HEK293 (cell line): ENCODE results near the gene CORO7.
A peak's percentile ranks its signal among the peaks of the same experiment; 100 is the strongest.

Experiments used
- BCL11A ChIP-seq: fragments of 450-650 bp; formaldehyde crosslinking; IDR thresholded peaks from 2 replicates; pipeline ENCODE4 v1.5.1; 2016; ENCODE audit warnings: low read depth, missing biosample characterization, missing genetic modification characterization
- HOXA7 ChIP-seq: sonication (generic); formaldehyde crosslinking; IDR thresholded peaks from 2 replicates; pipeline ENCODE4 v1.8.1; 2022; ENCODE audit warnings: missing genetic modification reagents, borderline replicate concordance
- MYNN ChIP-seq: fragments of 450-650 bp; formaldehyde crosslinking; IDR thresholded peaks from 2 replicates; pipeline ENCODE4 v1.5.1; 2016; ENCODE audit warnings: missing biosample characterization, missing genetic modification characterization, borderline replicate concordance
- OSR2 ChIP-seq: fragments of 450-650 bp; formaldehyde crosslinking; IDR thresholded peaks from 2 replicates; pipeline ENCODE4 v1.5.1; 2016; ENCODE audit warnings: missing biosample characterization, missing genetic modification characterization
- OVOL3 ChIP-seq: fragments of 450-650 bp; formaldehyde crosslinking; IDR thresholded peaks from 2 replicates; pipeline ENCODE4 v1.5.1; 2016; ENCODE audit warnings: missing biosample characterization, missing genetic modification characterization
- REST ChIP-seq: fragments of 450-650 bp; formaldehyde crosslinking; IDR thresholded peaks from 2 replicates; pipeline ENCODE4 v1.5.1; 2016; ENCODE audit warnings: missing biosample characterization, missing genetic modification characterization
- SALL2 ChIP-seq: fragments of 450-650 bp; formaldehyde crosslinking; IDR thresholded peaks from 2 replicates; pipeline ENCODE4 v1.5.0; 2017; ENCODE audit warnings: missing biosample characterization, mild to moderate bottlenecking, missing genetic modification characterization, borderline replicate concordance
- ZBTB7A ChIP-seq: fragments of 450-650 bp; formaldehyde crosslinking; IDR thresholded peaks from 2 replicates; pipeline ENCODE4 v1.5.1; 2016; ENCODE audit warnings: low read depth, missing biosample characterization, missing genetic modification characterization
- ZFP41 ChIP-seq: fragments of 450-650 bp; formaldehyde crosslinking; IDR thresholded peaks from 2 replicates; pipeline ENCODE4 v1.5.1; 2016; ENCODE audit warnings: missing biosample characterization, missing genetic modification characterization, borderline replicate concordance
- ZNF157 ChIP-seq: fragments of 450-650 bp; formaldehyde crosslinking; IDR thresholded peaks from 2 replicates; pipeline ENCODE4 v1.5.1; 2016; ENCODE audit warnings: missing biosample characterization, missing genetic modification characterization
- ZNF184 ChIP-seq: fragments of 450-650 bp; IDR thresholded peaks from 2 replicates; pipeline ENCODE4 v1.5.1; 2018; ENCODE audit warnings: missing biosample characterization, mild to moderate bottlenecking, missing genetic modification characterization
- ZNF2 ChIP-seq: fragments of 450-650 bp; formaldehyde crosslinking; IDR thresholded peaks from 2 replicates; pipeline ENCODE4 v1.5.1; 2016; ENCODE audit warnings: missing biosample characterization, missing genetic modification characterization
- ZNF202 ChIP-seq: fragments of 450-650 bp; formaldehyde crosslinking; IDR thresholded peaks from 2 replicates; pipeline ENCODE4 v1.5.1; 2016; ENCODE audit warnings: missing biosample characterization, missing genetic modification characterization, borderline replicate concordance
- ZNF214 ChIP-seq: fragments of 450-650 bp; formaldehyde crosslinking; IDR thresholded peaks from 2 replicates; pipeline ENCODE4 v1.5.1; 2017; ENCODE audit warnings: missing biosample characterization, mild to moderate bottlenecking, missing genetic modification characterization, borderline replicate concordance
- ZNF266 ChIP-seq: fragments of 450-650 bp; formaldehyde crosslinking; IDR thresholded peaks from 2 replicates; pipeline ENCODE4 v1.5.1; 2016; ENCODE audit warnings: missing biosample characterization, missing genetic modification characterization, low read depth
- ZNF324 ChIP-seq: fragments of 450-650 bp; formaldehyde crosslinking; IDR thresholded peaks from 2 replicates; pipeline ENCODE4 v1.5.1; 2016; ENCODE audit warnings: missing biosample characterization, missing genetic modification characterization
- ZNF341 ChIP-seq: fragments of 450-650 bp; formaldehyde crosslinking; IDR thresholded peaks from 2 replicates; pipeline ENCODE4; 2016; ENCODE audit warnings: low read depth, missing biosample characterization, missing genetic modification characterization
- ZNF394 ChIP-seq: fragments of 450-650 bp; formaldehyde crosslinking; IDR thresholded peaks from 2 replicates; pipeline ENCODE4 v1.5.1; 2016; ENCODE audit warnings: missing biosample characterization, missing genetic modification characterization, mild to moderate bottlenecking, moderate library complexity, borderline replicate concordance
- ZNF473 ChIP-seq: fragments of 450-650 bp; formaldehyde crosslinking; IDR thresholded peaks from 2 replicates; pipeline ENCODE4 v1.5.1; 2017; ENCODE audit warnings: missing biosample characterization, missing genetic modification characterization
- ZNF596 ChIP-seq: fragments of 450-650 bp; IDR thresholded peaks from 2 replicates; pipeline ENCODE4 v1.5.0; 2018; ENCODE audit warnings: missing biosample characterization, mild to moderate bottlenecking, missing genetic modification characterization, moderate library complexity
- ZNF600 ChIP-seq: fragments of 450-650 bp; formaldehyde crosslinking; IDR thresholded peaks from 2 replicates; pipeline ENCODE4 v1.5.1; 2016; ENCODE audit warnings: missing biosample characterization, missing genetic modification characterization
- ZNF654 ChIP-seq: fragments of 450-650 bp; formaldehyde crosslinking; IDR thresholded peaks from 2 replicates; pipeline ENCODE4 v1.5.1; 2016; ENCODE audit warnings: low read depth, missing biosample characterization, missing genetic modification characterization
- ZNF830 ChIP-seq: fragments of 450-650 bp; IDR thresholded peaks from 2 replicates; pipeline ENCODE4 v1.5.0; 2018; ENCODE audit warnings: missing biosample characterization, missing genetic modification characterization, low read depth, mild to moderate bottlenecking, moderate library complexity
- ZXDB ChIP-seq: fragments of 450-650 bp; formaldehyde crosslinking; IDR thresholded peaks from 2 replicates; pipeline ENCODE4 v1.5.1; 2016; ENCODE audit warnings: missing biosample characterization, missing genetic modification characterization
- TF ChIP-seq, protein P1 (sequence below): fragments of 450-650 bp; formaldehyde crosslinking; IDR thresholded peaks from 2 replicates; pipeline ENCODE4 v1.5.1; 2016; ENCODE audit warnings: missing biosample characterization, missing genetic modification characterization
- TF ChIP-seq, protein P2 (sequence below): fragments of 450-650 bp; formaldehyde crosslinking; IDR thresholded peaks from 2 replicates; pipeline ENCODE4 v1.5.1; 2016; ENCODE audit warnings: missing biosample characterization, missing genetic modification characterization
- TF ChIP-seq, protein P3 (sequence below): sonication (generic); formaldehyde crosslinking; IDR thresholded peaks from 2 replicates; pipeline ENCODE4 v1.8.1; 2022; ENCODE audit warnings: mild to moderate bottlenecking, moderate library complexity, missing genetic modification reagents
- TF ChIP-seq, protein P4 (sequence below): fragments of 450-650 bp; formaldehyde crosslinking; IDR thresholded peaks from 2 replicates; pipeline ENCODE4 v1.5.1; 2016; ENCODE audit warnings: missing biosample characterization, missing genetic modification characterization
- TF ChIP-seq, protein P5 (sequence below): fragments of 450-650 bp; formaldehyde crosslinking; IDR thresholded peaks from 2 replicates; pipeline ENCODE4 v1.5.1; 2016; ENCODE audit warnings: missing biosample characterization, missing genetic modification characterization, low read depth

The CORO7 gene

GRCh38 chr16:4350787-4351659 lies 65.4 kb downstream of the CORO7 start, which contains the start of gene PAM16 (continued):
- TF ChIP-seq, protein P1, sequence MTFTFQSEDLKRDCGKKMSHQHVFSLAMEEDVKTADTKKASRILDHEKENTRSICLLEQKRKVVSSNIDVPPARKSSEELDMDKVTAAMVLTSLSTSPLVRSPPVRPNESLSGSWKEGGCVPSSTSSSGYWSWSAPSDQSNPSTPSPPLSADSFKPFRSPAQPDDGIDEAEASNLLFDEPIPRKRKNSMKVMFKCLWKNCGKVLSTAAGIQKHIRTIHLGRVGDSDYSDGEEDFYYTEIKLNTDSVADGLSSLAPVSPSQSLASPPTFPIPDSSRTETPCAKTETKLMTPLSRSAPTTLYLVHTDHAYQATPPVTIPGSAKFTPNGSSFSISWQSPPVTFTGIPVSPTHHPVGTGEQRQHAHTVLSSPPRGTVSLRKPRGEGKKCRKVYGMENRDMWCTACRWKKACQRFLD (tag by site-specific recombination): no peak
- TF ChIP-seq MYNN (tag by site-specific recombination) (no peak), BCL11A (tag by site-specific recombination) (no peak), ZNF394 (tag by site-specific recombination) (no peak), OVOL3 (tag by site-specific recombination) (no peak), OSR2 (tag by site-specific recombination) (no peak), SALL2 (tag by site-specific recombination) (no peak), ZNF324 (no peak), ZXDB (tag by site-specific recombination) (no peak), REST (tag by site-specific recombination) (no peak), ZNF214 (tag by site-specific recombination) (no peak), ZNF184 (tag by site-specific recombination) (no peak), HOXA7 (CRISPR knock-in tag) (no peak), ZNF600 (tag by site-specific recombination) (peak; percentile 75), ZBTB7A (tag by site-specific recombination) (no peak), ZNF202 (tag by site-specific recombination) (no peak), ZNF2 (tag by site-specific recombination) (no peak; the same call in 1 of the 2 replicates), ZFP41 (tag by site-specific recombination) (no peak), ZNF157 (tag by site-specific recombination) (no peak), ZNF596 (tag by site-specific recombination) (peak; percentile 27; the same call in 1 of the 2 replicates), ZNF341 (tag by site-specific recombination) (no peak), ZNF473 (tag by site-specific recombination) (no peak), ZNF266 (no peak), ZNF654 (no peak), ZNF830 (no peak)
- TF ChIP-seq, protein P2, sequence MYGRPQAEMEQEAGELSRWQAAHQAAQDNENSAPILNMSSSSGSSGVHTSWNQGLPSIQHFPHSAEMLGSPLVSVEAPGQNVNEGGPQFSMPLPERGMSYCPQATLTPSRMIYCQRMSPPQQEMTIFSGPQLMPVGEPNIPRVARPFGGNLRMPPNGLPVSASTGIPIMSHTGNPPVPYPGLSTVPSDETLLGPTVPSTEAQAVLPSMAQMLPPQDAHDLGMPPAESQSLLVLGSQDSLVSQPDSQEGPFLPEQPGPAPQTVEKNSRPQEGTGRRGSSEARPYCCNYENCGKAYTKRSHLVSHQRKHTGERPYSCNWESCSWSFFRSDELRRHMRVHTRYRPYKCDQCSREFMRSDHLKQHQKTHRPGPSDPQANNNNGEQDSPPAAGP: no peak; the same call in 1 of the 2 replicates
- TF ChIP-seq, protein P3, sequence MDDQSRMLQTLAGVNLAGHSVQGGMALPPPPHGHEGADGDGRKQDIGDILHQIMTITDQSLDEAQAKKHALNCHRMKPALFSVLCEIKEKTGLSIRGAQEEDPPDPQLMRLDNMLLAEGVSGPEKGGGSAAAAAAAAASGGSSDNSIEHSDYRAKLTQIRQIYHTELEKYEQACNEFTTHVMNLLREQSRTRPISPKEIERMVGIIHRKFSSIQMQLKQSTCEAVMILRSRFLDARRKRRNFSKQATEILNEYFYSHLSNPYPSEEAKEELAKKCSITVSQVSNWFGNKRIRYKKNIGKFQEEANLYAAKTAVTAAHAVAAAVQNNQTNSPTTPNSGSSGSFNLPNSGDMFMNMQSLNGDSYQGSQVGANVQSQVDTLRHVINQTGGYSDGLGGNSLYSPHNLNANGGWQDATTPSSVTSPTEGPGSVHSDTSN (CRISPR knock-in tag): no peak
- TF ChIP-seq, protein P4, sequence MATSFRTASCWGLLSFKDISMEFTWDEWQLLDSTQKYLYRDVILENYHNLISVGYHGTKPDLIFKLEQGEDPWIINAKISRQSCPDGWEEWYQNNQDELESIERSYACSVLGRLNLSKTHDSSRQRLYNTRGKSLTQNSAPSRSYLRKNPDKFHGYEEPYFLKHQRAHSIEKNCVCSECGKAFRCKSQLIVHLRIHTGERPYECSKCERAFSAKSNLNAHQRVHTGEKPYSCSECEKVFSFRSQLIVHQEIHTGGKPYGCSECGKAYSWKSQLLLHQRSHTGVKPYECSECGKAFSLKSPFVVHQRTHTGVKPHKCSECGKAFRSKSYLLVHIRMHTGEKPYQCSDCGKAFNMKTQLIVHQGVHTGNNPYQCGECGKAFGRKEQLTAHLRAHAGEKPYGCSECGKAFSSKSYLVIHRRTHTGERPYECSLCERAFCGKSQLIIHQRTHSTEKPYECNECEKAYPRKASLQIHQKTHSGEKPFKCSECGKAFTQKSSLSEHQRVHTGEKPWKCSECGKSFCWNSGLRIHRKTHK (tag by site-specific recombination): no peak
- TF ChIP-seq, protein P5, sequence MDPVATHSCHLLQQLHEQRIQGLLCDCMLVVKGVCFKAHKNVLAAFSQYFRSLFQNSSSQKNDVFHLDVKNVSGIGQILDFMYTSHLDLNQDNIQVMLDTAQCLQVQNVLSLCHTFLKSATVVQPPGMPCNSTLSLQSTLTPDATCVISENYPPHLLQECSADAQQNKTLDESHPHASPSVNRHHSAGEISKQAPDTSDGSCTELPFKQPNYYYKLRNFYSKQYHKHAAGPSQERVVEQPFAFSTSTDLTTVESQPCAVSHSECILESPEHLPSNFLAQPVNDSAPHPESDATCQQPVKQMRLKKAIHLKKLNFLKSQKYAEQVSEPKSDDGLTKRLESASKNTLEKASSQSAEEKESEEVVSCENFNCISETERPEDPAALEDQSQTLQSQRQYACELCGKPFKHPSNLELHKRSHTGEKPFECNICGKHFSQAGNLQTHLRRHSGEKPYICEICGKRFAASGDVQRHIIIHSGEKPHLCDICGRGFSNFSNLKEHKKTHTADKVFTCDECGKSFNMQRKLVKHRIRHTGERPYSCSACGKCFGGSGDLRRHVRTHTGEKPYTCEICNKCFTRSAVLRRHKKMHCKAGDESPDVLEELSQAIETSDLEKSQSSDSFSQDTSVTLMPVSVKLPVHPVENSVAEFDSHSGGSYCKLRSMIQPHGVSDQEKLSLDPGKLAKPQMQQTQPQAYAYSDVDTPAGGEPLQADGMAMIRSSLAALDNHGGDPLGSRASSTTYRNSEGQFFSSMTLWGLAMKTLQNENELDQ (tag by site-specific recombination): no peak
